ENCODE data around the gene RNGTT.

DNA sequence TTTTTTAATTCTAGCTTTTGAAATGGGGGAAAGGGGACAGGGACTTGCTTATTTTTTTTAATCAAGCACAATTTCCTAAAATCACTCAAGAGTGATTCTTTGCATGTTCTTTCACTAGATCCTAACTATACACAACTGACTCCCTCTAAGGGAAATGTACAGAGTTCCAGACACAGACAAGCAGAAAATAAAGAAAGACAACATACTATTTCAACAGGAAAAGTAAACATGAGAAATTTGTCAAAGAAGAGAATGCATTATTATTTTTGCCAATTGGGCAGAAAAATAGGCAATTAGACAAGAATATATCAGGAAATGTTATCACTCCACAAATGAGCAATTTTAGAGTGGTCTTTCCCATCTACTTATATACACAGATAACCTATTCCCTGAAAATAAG, 128.2 kb downstream of the RNGTT start:
- TF ChIP-seq, protein P1, sequence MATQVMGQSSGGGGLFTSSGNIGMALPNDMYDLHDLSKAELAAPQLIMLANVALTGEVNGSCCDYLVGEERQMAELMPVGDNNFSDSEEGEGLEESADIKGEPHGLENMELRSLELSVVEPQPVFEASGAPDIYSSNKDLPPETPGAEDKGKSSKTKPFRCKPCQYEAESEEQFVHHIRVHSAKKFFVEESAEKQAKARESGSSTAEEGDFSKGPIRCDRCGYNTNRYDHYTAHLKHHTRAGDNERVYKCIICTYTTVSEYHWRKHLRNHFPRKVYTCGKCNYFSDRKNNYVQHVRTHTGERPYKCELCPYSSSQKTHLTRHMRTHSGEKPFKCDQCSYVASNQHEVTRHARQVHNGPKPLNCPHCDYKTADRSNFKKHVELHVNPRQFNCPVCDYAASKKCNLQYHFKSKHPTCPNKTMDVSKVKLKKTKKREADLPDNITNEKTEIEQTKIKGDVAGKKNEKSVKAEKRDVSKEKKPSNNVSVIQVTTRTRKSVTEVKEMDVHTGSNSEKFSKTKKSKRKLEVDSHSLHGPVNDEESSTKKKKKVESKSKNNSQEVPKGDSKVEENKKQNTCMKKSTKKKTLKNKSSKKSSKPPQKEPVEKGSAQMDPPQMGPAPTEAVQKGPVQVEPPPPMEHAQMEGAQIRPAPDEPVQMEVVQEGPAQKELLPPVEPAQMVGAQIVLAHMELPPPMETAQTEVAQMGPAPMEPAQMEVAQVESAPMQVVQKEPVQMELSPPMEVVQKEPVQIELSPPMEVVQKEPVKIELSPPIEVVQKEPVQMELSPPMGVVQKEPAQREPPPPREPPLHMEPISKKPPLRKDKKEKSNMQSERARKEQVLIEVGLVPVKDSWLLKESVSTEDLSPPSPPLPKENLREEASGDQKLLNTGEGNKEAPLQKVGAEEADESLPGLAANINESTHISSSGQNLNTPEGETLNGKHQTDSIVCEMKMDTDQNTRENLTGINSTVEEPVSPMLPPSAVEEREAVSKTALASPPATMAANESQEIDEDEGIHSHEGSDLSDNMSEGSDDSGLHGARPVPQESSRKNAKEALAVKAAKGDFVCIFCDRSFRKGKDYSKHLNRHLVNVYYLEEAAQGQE (IDR thresholded peaks at IDR 0.05; ENCODE audit: insufficient read depth in 1 of 2, low read depth in 2 of 2, low read length in 2 of 2) = no peak
- TF ChIP-seq POLR2AphosphoS5 (IDR thresholded peaks at IDR 0.05; ENCODE audit: low read depth, low read length) (no peak), TAF1 (IDR thresholded peaks at IDR 0.05; ENCODE audit: borderline replicate concordance, insufficient read depth, low read length) (no peak), SIN3A (IDR thresholded peaks at IDR 0.05; ENCODE audit: borderline replicate concordance, insufficient read depth, low read length) (no peak)
